Effector CD4-positive, alpha-beta T cell (primary cell): ENCODE measurements around the gene COL4A4.

ENCODE experiments used
- DNase-seq: peaks from one replicate; pipeline ENCODE4 v3.0.0-alpha.2; 2020

COL4A4 gene

DNA sequence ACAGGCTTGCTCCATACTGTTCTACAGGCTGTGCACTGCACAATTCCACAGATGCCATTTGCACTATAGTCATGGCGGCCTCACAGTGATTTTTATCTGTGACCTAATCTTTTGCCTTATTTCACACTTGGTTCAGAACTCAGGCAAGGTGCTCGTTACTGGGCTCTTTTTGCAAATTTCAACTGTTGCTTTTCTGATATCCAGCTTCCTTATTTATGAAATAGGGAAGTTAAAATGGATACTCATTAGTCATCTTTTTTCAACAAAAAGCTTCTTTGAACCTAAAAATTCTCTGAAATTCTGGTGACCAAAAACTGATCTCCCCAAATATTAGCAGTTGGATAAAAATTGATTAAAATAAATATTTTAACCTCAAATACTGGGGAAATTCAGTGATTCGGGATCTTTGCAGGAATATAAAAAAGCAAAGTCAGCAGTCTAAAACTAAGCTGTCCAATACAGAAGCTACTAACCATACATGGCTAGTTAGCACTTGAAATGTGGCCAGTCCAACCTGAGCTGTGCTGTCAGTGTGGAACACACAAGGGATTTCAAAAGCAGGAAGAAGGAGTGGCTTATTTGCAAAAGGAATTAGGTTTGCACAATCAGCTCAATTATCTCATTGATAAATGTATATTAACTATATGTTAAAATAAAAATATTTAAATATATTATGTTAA is 134.4 kb downstream of the COL4A4 start:
- no peak for DNase-seq

DNA sequence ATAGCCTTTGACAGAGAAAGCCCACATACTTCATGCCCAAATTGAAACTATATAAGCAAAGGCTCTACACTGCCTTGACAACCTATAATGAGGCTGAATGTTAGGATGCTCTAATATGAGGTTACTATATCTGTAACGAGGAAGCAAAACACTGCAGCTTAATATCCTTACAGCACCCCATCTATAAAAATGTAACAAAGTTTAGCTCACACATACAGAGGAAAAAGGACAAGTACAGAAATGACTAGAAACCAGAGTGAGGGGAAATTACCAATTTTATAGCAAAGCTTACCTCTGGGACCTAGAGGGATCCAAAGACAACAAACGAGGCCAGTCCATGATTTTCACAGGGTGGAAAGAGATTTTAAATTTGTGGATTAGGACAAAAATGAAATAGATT is 138.5 kb downstream of the COL4A4 start:
- DNase-seq = no peak

DNA sequence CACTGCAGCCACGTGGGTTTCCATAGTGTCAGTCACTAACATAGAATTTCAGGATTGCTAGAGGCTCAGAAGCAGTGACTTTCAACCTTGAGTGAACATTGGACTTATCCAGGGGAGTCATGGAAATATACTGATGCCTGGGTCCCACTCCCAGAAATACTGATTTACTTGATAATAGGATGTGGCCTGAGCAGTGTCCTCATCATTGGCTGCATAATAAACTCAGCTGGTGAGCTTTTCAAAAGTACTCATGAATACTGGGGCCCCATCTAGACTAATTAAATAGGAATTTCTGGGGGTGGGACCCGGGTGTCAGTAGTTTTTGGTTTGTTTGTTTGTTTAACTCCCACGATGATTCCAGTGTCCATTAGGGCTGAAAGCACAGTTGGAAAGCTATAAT is 141.4 kb downstream of the COL4A4 start:
- DNase-seq = no peak

DNA sequence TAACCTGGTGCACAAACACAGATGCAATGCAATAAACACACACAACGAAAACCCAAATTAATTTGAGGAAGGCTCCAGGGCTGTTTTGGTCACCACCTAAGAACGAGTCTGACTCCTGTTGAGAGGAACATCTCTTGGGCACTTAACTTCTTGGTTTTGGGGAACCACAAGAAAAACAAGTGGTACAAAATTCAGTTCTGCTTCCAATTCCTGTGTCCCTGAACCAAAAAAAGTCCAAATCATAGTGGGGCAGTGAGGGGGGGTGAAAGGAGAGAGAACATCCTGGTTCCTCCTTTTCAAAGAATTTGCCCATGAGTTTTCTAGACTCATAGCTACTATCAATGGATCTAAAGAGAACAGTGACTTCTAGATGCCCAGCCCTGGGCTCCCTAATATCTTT is 143.6 kb downstream of the COL4A4 start:
- DNase-seq = no peak

DNA sequence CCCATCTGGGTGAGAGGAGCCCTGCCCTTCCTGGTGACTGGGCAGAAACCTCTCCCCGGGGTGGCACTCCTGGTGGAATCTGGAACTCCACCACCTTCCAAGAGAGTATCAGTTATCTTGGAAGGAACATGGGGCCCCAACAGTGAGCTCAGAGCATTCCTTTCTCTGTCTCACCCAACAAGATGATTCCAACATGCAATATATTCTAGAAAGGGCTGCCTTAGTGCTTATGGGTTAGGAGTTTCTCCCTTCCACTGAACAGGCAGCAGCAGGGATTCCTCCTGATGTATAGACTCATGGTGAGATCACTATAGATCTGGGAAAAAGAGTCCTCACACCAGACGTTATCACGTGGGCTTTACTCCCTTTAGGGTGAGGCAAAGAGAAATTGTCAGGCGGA is 147.1 kb downstream of the COL4A4 start:
- no peak for DNase-seq

DNA sequence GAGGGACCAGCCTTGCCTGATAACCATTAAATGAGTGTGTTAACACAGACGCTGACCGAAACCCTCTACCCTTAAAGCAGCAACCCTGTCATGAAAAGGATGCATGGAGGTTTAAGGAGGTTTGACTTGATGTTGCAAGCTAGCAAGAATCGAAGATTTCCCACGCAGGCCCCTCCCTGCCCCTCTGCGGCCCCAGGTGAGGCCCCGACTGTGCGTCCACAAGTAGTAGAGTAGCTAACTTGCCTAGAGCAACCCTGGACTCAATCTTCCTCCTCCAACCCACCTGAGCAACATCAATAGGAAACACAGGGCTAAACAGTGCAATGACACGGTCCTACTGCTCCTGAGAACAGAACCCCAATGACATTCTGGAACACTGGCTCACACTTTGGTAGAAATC is 150.1 kb downstream of the COL4A4 start:
- no peak for DNase-seq

DNA sequence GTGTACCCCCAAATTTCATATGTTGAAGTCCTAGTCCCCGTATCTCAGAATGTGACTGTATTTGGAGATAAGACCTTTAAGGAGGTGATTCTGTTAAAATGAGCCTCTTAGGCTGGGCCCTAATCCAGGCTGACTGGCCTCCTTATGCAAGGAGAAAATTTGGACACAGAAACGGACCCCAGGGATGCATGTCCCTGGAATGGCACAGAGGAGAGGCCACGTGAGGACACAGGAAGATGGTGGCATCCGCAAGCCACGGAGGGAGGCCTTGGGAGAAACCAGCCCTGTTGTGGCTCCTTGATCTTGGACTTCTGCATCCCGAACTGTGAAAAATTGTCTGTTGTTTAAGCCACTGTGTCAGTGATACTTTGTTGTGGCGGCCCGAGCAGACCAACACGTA is 150.7 kb downstream of the COL4A4 start:
- no peak for DNase-seq

DNA sequence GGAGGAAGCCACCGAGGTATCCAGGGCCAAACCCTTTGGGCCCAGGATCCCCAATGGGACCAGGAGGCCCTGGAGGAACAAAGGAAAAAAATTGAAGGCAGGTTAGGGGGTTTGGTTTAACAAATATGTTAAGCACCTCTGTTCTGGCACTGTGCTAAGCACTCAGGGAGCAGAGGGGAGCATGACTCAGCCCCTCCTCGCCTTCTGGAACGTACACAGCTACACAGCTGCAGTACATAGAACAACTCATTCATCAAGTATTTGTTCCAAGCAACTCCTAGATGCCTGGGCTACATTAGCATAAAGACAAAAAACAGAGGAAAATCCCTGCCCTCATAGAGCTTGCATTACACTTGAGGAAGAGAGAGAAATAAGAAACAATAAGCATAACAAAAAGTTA is 153.6 kb downstream of the COL4A4 start:
- no peak for DNase-seq

DNA sequence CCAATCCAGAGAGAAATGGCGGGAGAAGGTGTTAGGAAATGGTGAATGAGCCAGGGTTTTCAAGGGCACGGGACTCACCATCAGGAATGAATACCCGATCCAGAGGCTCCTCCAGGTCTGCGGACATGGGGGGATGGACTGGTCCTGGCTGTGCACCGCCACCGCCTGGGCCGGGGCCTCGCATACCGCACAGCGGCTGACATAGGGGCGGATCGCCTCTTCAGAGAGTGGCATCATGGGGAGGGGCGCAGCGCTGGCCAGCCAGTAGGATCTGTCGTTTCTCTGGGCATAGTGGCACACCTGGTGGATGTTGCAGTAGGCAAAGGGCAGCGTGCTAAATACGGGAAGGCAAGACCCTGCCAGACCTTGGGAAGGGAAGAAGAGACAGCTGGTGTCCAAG is 156.1 kb downstream of the COL4A4 start:
- no peak for DNase-seq

DNA sequence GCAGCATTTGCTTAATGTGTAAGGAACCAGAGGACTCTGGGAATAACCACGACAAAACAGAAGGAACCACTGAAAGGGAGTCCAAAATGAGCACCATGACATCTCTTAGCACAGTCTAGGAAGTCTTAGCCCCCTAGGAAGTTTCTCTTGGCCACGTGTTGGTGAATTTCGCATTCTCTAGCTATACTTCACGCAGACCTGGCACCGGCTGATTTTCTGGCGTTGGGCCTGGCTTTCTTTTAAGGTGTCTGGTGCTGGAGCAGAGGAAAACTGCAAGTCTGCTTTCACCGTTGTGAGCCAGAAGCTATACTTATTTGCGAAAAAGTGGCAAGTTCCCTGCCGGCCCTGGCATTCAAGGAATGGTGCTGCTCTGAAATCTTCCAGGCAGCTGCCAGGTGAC is 156.9 kb downstream of the COL4A4 start:
- no peak for DNase-seq

DNA sequence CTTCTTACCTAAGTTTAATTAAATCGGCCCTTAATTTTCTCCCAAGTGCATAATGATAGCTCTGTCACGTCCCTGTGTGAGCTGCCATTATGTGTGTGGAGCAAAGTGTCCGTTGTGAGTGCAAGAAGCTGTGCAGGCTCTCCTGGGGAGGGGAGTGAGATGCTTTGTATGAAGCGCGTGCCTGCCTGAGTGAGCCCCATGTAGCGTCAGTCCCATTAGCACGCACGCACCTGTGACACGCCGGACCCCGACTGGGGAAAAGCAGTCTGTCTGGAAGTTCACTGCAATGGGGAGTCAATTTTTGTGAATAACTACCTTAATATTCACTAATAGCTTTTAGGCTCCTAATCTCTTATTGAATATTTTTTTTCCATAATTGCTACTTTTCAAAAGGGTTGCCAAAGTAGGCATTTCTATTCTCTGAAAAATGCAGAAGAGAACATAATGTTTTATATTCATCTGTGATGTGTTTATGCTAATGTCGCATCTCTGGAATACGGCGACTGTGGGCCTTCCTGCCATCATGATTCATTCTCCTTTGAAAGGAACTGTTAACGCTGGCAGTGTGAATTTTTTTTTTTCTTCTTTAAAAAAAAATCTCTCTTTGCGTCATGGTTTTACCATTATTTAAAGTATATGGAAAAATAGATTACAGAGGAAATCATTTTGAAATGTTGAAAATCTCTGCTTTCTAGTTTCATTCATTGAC is 157.7 kb downstream of the COL4A4 start:
- DNase-seq = no peak

DNA sequence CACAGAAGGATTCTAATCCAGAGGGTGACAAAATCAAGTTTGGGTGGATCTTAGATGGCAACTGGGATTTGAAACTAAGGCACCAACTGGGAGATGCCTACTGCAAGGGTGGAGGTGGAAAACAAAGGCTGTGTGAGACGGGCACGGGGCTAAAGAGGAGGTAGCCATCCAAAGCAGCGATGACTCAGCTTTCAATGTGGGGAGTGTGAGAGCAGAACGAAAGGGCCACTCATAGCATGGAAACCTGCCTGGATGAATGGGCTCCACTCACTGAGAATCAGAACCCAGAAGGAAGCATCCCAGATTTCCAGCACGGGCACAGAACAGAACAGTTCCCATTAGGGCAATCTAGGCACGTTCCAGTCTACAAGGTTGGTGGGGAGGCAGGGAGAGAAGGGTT is 159.5 kb downstream of the COL4A4 start:
- DNase-seq = no peak

DNA sequence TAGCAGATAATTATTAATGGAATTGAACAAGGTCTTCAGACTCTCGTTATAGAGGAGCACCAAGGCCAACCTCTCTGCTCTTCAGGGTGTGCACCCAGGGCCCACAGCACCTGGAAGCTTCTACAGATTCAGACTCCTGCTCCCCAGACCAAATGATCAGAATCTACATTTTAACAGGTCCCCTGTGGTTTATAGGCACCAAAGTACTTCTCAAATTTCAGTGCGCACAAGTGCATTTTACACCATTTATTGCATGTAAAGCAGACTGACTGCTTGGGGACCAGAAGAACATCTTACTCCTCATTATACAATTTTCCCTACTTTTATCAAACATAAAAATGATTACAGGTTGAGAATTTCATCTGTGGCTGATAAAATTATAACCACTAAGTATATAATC is 163.9 kb downstream of the COL4A4 start:
- no peak for DNase-seq

DNA sequence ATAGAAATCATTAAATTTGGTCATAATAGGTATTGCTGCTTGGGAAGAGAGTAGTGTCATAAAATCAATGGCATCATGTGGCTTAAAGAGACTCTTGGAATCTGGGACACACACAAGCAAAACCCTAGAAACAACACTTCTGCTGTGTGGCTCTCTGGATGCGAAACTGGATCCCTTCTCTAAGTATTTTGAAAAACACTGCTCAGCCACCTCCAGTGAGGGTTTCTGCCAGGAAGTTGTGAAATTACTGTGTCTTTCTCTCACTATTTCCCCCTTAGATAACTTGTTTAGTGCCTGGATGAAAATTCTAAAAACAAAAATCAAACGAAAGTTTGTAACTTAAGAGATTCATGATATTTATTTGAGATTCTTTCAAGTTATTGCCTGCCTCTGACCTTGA is 164.3 kb downstream of the COL4A4 start:
- no peak for DNase-seq

DNA sequence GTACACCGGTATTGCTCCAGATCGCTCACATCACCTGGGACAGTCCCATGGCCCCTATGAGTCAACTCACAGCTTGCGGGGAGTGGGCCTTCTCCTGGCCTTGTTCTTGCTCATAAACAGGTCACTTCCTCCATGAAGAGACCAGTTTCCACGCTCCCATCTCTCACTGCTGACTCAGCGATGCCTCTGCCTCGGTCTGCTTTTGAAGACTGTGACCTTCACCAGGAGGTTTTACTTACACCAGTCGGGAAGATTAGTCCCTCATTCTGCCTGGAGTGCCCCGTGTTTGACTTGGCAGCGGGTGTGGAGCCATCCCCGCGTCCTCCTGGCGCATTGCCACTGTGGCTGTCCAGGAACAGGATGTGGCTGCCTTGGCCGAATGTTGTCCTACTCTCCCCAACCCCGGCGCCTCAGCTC is 168.4 kb downstream of the COL4A4 start:
- DNase-seq = no peak

DNA sequence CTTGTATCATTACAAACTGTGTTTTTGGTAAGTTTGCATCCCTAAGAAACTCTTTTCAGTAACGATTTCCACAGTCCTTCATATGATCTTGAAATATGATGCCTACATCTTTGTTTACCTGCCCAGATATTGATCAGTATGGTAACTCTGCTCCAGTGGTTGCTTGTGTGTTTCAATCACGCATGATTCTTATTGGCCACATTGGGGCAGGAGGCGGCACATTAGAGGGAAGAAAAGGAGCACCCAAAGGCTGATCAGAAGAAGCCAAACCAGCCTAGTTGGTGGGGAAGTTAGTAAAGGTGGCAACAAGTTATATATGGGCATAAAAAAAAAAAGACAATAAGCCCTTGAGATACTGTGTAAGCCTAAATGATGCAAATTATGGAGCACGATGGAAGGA is 169.2 kb downstream of the COL4A4 start:
- DNase-seq = no peak

DNA sequence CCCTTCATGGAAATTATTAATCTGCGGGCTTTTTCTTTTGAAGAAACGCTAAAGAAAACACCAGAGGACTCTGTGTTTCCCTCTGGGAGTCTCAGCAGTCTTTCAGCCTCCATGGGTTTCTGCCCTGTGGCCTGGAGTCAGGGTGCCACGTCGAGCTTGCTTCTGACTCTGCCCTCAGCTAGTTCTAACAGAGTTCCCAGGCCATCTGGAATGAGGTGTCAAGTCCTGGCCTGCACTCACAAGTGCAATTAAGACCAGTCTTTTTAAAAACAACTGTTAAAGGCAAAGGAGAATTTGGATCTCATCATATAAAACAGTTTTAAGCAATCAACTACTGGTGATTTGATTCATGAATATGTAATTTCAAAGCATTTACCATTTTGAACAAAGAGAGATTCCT is 170.8 kb downstream of the COL4A4 start:
- no peak for DNase-seq

DNA sequence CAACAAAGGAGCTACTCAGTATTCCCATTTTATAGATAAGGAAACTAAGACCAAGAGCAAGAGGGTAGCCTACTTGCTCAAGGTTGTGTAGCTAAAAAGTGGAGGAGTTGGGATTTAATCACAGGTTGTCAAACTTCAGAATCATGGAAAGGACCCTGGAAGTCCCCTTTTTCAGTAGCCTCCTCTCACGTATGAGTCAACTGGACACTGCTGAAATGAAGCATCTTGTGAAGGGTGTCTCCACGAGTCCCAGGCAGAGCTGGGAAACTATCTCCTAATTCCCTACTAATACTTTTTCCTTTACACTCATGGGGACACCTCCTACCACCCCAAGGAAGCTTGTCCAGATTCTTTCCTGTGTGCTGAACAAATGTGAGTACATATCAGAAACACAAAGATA is 172.3 kb downstream of the COL4A4 start:
- no peak for DNase-seq

DNA sequence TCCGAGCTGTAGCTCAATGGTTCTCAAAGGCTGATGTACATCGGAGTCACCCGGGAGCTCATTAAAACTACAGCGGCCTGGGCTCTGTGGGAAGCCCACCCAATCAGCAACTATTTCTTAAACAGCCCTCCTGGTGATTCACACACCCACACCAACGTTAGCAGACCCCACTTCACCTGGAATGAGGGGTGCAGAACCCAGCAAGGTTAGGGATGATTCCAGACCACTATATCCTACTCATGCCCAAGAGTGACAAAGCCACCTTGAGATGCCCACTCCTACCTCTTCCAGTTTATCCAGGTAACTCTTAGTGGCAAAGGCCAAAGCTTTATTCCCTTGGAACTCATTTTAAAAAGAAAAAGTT is 178.4 kb downstream of the COL4A4 start:
- DNase-seq = no peak

DNA sequence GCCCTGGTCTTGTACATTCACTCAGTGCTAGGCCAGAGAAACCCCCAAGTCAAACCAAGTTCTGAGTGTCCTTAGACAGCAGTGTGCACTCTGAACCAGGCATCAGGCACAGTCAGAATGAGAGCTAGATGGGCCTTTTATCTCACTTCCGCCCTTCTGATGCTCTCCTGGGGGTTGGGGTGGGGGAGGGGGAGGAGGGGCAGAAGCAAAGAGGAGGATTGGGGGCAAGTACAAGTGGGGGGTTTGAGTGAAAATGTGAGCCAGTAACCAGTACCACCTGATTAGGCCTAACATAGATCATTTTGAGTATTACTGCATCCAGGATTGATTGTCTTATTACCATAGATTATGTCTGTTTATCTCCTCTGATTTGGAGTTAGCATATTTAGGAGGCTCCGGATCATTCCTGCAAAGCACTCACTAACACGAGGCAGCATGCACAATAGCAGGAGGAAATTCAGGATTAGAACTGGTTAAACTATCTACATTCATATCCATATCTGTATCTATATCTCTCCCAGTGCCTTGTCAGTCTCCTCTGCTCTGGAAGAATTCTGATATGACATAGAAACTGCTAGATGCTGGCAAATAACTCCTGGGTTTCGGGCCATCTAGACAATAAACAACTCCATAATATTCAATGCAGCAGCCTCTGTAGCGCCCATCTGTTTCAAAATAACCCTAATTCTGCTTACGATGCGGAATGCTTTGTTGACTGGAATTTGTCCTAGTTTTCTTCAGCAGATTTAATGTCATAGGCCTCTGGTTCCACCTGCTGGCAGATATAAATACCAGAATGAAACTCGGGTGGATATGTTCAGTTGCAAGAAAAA is 179.0 kb downstream of the COL4A4 start:
- DNase-seq = no peak

DNA sequence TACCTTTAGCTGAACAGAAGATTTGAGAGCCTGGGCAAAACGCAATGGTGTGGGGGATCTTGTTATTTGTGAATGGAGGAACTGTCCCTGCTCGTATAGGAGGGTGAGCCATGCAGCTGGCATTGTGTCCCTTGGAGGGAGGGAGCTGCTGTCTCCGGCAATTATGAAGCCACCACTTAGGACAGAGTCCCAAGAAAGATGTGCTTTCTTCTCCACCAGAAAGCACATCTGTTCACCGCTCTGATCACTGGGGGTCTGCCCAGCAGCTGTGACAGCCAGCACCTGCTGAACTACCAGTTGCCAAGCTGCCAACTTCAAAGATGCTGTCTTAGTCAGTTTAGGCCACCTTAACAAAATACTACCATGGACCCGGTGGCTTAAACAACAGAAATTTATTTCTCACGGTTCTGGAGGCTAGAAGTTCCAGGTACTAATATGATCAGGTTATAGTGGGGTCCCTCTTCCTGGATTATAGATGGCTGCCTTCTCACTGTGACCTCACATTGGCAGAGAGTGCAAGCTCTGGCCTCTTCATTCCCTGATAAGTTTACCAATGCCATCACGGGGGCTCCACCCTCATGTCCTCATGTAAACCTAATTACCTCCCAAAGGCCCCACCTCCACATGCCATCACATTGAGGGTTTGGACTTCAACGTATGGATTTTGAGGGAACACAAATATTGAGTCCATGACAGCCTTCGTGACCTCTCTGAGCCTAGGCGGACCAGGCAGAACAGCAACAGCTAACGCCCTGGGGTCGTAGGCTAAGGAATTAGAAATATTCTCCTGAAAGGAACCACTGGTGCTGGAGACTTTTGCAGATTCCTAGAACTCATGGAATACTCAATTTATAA is 179.9 kb downstream of the COL4A4 start:
- no peak for DNase-seq

DNA sequence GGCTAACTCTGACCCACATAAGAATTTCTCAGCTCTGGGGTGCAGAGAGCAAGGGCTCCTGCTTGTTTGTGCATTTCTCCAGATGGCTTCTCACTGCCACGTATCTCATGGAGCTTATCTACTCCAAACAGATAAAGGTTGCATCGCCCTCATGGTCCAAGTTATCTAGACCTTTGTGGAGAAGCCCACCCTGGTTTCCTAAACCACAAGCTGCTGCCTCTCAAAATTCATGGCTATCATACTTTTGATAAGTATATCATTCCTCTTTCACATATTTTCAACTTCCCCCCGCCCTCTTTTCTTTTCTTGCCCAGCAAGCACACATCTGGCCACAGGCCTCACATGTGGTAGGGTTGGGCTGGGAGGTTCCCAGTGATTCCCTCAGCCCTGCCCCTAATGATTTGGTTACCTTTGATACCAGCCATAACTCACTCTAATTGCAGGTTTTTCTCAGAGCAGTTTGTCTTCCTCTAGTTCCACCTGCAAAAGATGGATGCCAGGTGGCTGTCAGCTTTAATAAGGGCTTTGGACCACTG is 182.1 kb downstream of the COL4A4 start:
- DNase-seq = no peak

DNA sequence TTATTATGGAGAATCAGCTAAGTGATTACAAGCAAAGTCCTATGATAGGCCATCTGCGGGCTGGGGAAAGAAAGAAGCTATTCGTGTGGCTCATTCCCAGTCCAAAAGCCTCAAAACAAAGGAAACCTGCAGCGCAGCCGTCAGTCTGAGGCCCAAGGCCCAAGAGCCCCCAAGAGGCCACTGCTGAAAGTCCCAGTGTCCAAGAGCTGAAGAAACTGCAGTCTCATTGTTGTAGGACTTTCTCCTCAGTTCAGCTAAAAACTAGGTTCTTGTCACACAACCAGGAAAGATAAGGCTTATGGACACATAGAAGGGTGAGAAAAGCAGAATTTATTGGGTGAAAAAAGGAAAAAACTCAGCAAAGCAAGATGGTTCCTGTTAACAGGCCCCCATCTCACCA is 185.0 kb downstream of the COL4A4 start:
- DNase-seq = no peak
